AG08395 (cell line): ENCODE data around the gene SMIM1.

Experiments used
- DNase-seq: peaks from one replicate; pipeline ENCODE4 v3.0.0; 2012; ENCODE audit warnings: mixed read lengths, low spot score

The SMIM1 gene

GRCh38 chr1:3772715-3773571 is at the start of gene SMIM1:
TSS of gene SMIM1 (plus strand) at chr1:3772749. CDS start at chr1:3775374, 2,625 bp downstream.
- DNase-seq, result no peak

- DNase-seq, result no peak
Measured at GRCh38 chr1:3722846-3723245, 49.7 kb upstream of the SMIM1 start.

- DNase-seq, result peak; percentile 80
Measured at GRCh38 chr1:3724416-3725030, 48.0 kb upstream of the SMIM1 start.

GRCh38 chr1:3725366-3725765 is 47.2 kb upstream of the SMIM1 start:
- DNase-seq, result no peak

- DNase-seq, result peak; percentile 41
Measured at GRCh38 chr1:3727042-3727824, 45.3 kb upstream of the SMIM1 start.

GRCh38 chr1:3727825-3728776 is 44.4 kb upstream of the SMIM1 start:
- no peak for DNase-seq

- DNase-seq, result no peak
Measured at GRCh38 chr1:3729594-3730542, 42.7 kb upstream of the SMIM1 start.

GRCh38 chr1:3730543-3731247 is 41.9 kb upstream of the SMIM1 start:
- DNase-seq, result no peak

- no peak for DNase-seq
Measured at GRCh38 chr1:3731583-3732433, 40.7 kb upstream of the SMIM1 start.

GRCh38 chr1:3732434-3733093 is 40.0 kb upstream of the SMIM1 start:
- DNase-seq, result peak; percentile 24

- no peak for DNase-seq
Measured at GRCh38 chr1:3733094-3733882, 39.3 kb upstream of the SMIM1 start.

- no peak for DNase-seq
Measured at GRCh38 chr1:3733883-3734589, 38.5 kb upstream of the SMIM1 start.

GRCh38 chr1:3734602-3735001 is 37.9 kb upstream of the SMIM1 start:
- no peak for DNase-seq

- DNase-seq, result no peak
Measured at GRCh38 chr1:3735027-3735681, 37.4 kb upstream of the SMIM1 start.

- no peak for DNase-seq
Measured at GRCh38 chr1:3735688-3736087, 36.9 kb upstream of the SMIM1 start.

GRCh38 chr1:3736131-3736561 is 36.4 kb upstream of the SMIM1 start:
- DNase-seq, result no peak
